Hematopoietic multipotent progenitor cell treated with erythropoietin and hydrocortisone succinate and interleukin-3 and kit ligand, for 6 days (in vitro differentiated cells): ENCODE data around the gene TENM4.
"Not testable (repeated sequence)": the region's sequence is repeated elsewhere in the genome, so short reads cannot be mapped to it uniquely, and the experiment has no call there.

ENCODE experiments used
- DNase-seq: peaks from one replicate; pipeline ENCODE4 v3.0.0-alpha.2; 2015

TENM4 gene

DNA sequence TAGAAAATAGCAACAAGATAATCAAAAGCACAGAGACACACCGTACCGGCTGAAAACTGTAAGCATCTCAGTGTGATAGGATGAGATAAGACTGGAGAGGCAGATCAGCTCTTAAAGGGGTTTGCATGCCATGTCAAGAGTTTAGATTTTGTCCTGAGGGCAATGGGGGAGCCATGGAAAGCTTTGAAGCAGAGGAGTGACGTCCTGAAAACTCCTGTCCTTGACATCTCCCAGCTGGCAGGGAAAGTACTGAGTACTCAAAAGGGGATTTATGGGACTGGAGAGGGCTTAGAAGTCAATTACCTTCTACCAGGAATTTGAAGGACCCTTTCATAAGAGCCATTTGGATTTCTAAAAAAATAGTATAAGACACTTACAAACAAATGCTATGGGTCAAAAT is 445.7 kb downstream of the TENM4 start:
- DNase-seq, result no peak

DNA sequence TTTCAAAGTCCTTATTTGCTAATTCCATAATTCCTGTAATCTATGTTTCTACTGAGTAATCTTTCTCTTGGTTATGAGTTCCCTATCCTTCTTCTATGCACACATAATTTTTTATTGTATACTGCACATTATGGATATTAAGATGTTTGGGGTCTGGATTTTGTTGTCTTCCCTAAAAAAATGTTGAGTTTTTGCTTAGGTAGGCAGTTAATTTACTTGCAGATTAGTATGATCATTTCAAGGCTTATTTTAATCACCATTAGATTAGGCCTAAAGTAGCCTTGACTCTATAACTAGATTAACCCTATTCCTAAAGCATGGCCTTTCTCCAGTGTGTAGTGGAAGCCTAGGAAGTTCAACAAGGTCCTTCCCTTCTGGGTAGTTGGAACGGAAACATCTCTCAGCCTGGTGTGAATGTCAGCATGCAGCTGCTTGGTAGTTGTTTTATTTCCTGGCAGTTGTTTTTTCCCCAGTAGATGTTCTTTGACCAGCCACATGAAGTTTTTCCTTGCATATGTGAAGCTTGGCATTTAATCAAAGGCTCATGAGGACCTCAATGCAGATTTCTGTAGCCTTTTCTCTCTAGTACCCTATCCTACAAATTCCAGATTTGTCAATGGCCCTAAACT is 446.9 kb downstream of the TENM4 start:
- DNase-seq, result no peak

DNA sequence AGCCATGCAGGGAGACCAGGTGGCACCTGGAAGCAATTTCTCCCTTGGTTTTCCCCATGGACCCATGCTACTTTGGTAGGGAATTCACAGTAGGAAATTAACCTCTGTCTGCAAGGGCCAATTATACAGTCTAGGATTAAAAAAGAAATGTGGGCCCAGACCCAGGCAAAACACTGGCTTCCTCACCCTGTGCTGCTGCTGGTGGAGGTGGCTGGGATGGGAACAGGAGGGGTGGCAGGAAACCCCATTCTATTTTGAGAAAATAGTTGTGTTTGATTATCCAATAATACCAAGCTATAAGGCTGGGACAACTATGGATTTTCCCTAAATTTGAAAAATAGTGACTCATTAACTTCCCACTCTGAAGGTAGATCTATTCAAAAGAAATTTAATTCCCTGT is 449.1 kb downstream of the TENM4 start:
- DNase-seq, result no peak

DNA sequence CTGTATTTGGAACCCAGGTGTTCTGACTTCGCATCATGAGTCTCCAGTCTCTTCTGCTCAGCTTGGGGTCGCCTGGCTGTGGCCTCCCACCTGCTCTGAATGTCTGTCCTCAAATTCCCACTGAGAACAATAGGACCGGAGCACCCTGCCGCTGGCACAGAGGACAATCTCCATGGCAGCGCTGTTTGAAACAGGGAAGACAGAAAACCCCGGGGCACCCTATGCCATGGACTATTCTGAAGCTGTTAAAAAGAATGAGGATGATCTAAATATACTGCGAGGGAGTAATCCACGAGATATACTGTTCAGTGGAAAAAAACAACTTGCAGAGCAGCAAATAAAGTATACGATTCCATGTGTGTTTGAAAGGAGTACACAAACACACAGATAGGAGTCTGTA is 450.6 kb downstream of the TENM4 start:
- no peak for DNase-seq

DNA sequence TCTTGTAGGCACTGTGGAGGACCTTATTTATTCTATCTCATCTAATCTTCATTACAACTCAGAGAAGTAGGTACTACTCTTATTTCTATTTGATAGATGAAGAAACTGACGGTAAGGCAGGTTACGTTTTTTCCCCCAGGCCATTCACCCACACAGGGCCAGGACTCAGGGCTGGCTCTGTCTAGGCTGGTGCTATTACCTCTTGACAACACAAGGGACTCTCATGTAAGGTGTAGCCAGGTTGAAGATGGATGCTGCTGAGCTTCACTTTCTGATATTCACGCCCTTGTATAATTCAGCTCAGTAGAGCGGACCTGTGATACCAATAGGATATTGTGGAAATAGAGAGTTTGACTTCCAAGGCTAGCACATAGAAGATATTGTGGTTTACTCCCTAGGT is 453.1 kb downstream of the TENM4 start:
- DNase-seq, result no peak

DNA sequence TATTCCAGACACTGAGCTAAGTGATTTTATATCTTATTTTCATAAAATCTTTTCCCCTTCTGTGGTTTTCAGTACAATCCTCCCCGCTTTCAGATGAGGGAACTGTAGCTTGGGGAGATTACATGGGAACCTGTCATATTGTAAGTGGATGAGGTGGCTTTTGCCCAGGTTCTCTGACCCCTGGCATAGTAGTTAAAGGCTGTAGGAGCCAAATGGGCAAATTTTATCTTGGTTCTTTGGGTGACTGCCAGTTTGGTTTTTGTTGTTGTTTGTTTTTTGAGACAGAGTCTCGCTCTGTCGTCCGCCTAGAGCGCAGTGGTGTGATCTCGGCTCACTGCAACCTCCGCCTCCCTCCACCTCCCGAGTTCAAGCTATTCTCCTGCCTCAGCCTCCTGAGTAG is 454.5 kb downstream of the TENM4 start:
- no peak for DNase-seq

DNA sequence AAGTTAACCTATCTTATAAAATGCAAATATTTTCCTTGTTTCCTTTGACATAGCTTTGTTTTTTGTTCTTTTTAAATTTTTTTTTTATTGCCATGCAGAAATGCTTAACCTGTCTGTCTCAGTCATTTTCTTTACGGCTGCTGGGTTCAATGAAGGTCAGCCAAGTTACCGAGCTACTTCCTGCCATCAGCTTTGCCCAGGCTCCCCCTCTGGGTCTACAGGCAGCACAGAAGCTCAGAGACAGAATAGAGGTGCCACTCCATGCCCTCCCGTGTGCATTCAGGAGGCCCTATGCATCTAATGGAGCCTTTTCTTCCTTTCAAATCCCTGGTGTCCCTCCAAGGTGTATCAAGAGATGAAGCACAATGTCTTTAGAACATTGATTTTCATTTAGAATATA is 455.2 kb downstream of the TENM4 start:
- no peak for DNase-seq

DNA sequence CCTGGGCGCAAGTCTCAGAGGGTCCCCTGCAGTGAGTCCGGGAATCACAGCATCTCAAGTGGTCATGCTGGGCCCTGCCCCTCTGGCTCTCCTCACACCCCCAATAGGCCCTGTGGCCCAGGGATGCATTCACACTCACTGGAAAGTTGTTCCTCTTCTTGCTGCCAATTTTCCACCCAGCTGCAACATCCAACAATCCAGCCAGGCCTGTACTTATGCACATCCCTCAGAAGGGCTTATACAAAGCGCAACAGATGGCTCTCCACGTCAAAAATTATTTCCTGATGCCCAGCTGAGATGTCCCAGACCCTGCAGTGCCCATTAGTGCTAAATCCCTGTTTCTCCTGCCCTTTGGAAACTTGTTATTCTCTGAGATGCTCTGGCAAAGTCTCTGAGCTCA is 458.4 kb downstream of the TENM4 start:
- no peak for DNase-seq

DNA sequence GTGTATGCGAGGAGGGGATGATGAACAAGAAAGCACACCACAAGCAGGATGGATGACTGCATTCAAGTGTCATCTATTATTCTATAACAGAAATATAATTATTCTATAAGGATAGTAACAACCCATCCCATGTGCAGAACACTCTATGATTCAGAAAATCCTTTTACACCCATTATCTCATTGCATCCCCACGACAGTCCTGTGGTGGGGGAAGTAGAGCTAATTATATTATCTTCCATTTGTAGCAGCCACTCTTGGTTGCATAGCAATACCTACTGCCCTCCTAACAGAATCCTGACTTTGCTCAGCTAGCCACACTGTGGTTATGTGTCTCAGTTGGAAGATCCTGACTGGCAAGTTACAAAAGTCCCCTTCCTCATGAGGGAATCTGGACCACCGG is 459.7 kb downstream of the TENM4 start:
- DNase-seq, result no peak

DNA sequence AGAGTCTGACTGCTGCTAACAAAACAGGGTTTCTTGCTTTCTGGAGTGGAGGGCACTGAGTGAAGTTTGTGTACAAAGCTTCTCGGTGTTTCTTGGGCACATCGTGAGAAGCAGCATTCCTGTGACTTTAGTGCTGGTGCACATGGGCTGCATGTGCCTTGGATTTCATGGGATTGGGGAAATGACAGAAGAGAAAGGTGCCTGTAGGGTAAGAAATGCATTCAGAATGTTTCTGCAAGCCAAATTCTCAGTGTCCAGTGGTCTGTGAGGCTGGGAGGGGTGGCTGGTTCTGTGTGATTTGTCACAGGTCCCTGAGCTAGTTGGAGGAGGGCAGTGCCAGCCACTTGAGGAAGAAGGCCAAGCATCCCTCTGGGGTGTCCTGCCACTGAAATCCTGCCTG is 462.0 kb downstream of the TENM4 start:
- no peak for DNase-seq

DNA sequence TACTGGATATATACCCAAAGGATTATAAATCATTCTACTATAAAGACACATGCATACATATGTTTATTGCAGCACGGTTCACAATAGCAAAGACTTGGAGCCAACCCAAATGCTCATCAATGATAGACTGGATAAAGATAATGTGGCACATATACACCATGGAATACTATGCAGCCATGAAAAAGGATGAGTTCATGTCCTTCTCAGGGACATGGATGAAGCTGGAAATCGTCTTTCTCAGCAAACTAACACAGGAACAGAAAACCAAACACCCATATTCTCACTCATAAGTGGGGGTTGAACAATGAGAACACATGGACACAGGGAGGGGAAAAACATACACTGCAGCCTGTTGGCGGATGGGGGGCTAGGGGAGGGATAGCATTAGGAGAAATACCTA is 463.0 kb downstream of the TENM4 start:
- DNase-seq, result not testable (repeated sequence)

DNA sequence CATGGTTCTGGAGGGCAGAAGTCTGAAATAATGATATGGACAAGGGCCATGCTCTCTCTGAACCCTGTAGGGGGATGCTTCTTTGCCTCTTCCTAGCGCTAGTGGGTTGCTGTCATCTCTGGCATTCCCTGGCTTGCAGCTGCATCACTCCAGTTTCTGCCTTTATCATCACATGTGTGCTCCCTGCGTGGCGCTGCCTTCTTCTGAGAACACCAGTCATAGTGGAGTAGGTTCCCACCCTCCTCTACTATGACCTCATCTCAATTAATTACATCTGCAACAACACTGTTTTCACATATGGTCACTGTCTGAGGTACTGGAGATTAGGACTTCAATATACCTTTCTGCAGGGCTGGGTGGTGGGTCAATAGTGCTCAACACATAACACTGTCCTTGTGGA is 463.8 kb downstream of the TENM4 start:
- DNase-seq, result no peak

DNA sequence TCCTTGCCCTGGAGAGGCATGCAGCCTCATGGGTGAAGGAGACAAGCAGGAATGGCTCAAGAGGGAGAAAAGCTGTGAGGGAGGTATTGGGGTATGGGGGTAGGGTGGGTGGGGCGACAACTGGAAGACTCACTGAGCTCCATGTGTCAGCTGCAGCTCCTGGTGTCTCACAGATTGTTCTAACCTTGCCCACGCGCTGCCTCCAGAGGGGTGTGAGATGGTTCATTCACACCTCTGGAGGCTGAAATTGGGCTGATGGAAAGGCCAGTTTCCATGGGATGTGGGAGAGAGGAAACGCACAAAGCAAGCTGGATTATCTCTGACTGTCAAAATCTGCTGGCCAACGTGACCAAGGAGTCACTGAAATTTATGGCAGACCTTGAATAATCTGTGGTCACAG is 465.7 kb downstream of the TENM4 start:
- no peak for DNase-seq

DNA sequence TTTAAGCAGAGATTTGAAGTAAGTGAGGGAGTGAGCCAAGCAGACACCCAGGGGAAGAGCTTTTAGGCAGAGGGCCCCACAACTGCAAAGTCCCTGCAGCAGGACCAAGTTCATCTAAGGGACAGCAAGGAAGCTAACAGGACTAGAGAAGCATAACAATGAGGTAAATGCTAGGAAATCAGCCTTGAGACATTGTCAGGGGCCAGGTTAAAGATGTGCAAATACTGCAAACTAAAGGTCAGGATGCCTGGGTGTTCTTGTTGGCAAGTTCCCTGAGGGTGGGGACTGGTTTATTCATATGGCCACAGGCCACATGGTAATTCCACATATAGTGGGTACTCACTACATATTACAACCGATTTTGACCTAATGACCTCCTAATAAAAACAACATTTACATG is 467.0 kb downstream of the TENM4 start:
- no peak for DNase-seq

DNA sequence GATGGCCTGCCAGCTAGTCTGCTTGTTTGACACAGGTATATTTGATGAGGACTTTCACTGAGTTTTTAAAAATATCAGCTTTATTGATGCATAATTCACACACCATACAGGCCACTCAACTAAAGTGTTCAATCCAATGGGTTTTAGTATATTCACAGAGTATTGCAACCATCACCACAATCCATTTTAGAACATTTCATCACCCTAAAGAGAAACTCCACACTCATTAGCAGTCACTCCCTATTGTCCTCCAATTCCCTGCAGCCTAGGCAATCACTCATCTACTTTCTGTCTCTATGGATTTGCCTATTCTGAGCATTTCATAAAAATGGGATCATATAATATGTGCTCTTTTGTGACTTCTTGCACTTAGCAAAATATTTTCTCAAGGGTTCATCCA is 468.2 kb downstream of the TENM4 start:
- DNase-seq, result no peak

DNA sequence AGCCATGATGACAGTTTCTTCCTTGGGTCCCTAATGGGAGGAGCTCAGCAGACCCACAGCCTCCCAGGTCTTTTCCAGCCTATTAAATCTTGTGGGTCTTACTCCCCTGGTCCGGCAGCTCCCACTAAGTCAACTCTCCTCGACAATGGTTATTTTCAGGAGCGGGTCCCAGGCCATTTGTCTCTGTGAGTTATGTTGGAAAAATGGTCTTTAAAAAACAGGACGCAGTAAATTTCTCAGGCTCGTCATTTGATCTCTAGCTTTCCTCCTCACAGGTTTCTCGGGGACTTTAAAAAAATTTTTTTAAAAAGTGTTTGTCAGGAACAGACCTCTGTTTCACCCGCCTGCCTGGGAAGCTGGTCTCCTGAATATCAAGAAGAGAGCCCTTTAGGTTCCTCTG is 468.7 kb downstream of the TENM4 start:
- DNase-seq, result no peak

DNA sequence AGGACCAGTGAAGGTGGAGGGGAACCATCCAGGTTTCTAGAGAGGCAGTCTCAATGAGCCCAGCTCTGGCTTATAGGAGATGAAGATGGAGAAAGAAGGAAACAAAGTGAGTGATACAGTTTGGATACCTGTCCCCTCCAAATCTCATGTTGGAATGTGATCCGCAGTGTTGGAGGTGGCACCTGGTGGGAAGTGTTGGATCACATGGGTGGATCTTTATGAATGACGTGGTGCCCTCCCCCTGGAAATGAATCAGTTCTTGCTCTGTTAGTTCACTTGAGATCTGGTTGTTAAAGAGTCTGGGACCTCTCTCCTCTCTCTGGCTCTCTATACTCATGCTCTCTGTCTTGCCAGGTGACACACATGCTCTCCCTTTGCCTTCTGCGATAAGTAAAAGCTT is 473.0 kb downstream of the TENM4 start:
- DNase-seq, result no peak

DNA sequence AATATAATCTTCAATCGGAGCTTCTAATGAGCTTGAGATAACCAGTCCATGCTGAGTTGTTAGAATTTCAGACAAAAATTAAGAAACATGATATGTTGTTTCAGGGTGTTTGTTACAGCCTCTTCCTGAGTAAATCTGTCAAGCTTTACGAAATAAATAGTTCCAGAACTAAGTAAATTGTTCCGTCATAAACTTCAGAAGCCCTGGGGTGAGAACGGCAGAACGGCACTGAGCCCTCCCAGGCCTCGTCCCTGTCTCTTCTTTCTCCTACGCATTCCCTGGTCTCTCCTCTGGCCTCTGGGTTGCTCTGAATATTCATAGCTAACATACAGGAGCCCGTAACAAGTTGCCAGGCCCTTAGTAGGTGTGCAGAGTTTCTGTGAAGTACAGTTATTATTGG is 475.4 kb downstream of the TENM4 start:
- DNase-seq, result no peak

DNA sequence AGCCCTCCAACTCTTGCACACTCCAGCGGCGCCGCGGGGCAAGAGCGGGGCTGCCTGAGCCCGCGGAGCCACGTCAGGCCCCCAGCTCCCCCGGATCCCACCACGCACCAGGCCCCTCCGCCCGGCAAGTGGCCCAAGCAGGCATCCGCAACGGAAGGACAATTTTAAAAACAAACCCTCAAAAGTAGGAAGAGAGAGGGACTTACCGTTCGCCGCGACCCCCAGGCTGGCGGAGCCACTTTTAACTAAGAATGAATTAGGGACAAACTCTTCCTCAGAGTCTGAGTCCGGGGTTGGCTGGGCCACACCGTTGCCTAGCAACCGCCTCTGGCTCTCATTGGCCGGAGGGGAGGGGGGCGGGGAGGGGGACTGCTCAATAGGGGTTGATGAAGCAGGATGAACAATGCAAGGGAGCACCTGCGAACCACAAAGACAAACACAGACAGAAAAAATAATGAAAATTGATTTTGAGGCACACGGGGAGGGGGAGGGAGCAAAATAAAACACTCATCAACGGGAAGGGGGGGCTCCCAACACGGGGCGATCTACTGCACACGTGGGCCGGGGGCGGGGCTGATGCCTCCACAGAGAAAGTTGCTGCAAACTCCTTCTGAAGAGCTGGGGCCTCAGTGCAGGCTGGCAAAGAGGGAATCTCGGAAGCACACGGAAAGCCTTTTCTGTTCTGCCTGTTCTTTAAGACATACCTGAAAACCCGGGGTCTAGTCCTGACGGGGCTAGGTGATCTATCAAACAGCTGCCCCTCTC is 478.7 kb downstream of the TENM4 start:
- peak; percentile 5 for DNase-seq

DNA sequence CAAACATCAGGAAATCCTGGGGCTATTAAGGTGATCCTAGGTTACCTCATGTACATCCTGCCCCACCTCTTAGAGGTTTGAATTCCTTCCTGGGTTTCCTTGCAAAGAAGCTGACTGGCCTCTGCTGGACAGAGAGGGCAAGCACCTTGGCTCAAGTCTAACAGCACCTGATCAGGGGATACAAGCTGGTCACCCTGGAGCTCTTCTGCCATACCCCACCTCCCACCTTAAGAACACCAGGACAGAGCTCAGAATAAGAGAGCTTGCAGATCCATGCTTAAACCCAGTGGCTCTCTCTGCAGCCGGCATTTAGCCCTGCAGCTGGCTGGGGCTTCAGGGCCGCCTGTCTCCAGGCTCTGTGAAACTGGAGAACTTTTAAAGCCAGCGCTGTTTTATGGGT is 479.6 kb downstream of the TENM4 start:
- peak; percentile 6 for DNase-seq

DNA sequence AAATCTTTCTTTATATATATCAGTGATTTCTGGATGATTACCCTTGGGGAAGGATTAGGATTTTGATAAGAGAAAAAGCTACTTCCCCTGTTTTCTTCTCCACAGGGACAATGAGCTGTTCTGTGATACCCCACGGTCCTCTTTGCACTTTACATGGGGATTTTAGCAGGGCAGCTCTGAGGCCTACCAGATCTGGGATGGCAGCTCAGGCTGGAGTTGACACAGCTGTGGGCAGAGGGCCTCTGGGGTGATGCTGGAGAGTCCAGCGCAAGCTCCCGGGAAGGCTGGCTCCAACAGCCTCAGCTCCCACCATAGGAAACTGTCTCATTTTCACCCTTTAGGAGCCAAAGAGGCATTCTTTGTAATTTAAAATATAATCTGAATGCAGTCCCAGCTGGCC is 482.4 kb downstream of the TENM4 start:
- no peak for DNase-seq

DNA sequence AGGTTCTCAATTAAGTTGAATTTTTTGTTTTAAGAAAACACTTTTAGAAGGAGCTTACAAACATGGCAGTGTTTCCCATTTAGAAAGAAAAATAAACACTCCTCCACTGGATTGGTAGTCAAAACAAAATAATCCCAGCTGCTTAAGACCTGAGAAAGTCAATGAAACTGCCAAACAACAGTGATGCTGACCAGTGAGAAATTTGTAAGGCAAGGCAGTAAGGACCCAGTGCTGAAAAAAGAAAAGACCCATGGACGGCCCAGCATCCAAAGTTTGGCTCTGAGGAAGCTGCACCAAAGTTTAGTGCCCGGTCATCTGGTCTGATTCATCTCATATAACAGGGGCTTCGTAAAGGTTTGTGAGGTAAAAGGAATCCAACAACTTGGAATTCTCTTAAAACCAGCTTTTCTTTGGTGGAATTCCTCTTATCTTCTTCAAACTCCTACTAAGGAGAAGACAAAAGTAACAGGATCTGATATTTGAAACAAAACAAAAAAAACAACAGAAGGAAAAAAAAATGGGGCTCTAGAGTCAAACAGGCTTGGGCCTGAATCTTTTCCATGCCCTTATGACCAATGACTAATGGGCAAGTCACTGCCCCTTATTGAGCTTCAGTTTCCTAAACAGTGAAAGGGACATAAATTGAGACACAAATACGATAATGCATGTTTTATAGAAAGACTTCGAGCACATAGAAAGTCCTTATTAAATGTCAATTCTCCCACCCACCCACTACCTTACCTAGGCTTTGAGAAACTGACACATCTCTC is 483.2 kb downstream of the TENM4 start:
- DNase-seq, result no peak

DNA sequence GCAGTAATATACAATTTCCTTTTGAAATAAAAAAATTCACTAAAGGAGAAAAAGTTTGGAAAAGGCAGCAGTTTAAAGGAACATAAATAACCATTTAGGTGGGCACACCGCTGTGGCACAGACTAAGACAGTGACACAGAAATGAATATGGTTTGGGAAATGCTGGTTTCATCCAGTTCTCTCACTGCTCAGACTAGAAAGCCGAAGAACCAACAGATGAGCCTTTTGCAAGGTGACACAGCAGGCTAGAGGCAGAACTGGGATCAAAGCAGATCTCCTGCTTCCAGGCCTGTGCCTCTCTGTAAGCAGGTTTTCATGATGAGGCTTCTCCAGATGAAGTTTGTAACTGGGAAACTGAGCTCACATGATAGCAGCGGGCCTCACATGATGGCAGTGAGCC is 486.1 kb downstream of the TENM4 start:
- DNase-seq, result no peak

DNA sequence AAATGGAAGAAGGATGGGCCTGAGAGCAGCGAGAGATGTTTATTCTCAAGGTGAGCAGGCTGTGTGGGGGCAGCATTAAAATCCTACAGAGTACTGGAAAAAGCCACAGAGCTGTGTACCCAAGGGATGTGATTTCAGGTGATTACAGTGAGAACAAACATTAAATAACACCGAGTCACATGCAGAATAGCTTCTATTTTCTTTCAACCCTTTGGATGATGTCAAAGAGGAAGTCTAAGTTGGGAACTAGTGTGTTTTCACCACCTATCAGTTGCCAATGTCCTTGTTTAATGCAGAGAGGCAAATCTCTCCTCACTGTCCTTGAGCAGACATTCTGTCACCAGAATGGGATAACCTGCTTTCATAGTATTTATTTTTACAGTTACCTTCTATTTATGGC is 486.6 kb downstream of the TENM4 start:
- DNase-seq, result no peak
